Parathyroid adenoma (tissue), 2 donors: ENCODE results near the gene FASTK.

Experiments
- H2AFZ ChIP-seq: fragments of 300-600 bp; sonication (generic); one replicate; pipeline ENCODE4 v1.7.0; 2017; ENCODE audit warnings: antibody characterized with exemption, mild to moderate bottlenecking
- H3K27ac ChIP-seq: fragments of 300-600 bp; sonication (generic); one replicate; pipeline ENCODE4 v1.7.0; 2017
- H3K27me3 ChIP-seq: fragments of 300-600 bp; sonication (generic); one replicate; pipeline ENCODE4 v1.7.0; 2017; ENCODE audit warnings: low read length; ENCODE audit not compliant: control insufficient read depth, insufficient read depth
- H3K36me3 ChIP-seq: fragments of 300-600 bp; sonication (generic); one replicate; pipeline ENCODE4 v1.7.0; 2017; ENCODE audit warnings: low read length; ENCODE audit not compliant: control insufficient read depth, insufficient read depth
- H3K4me1 ChIP-seq: fragments of 300-600 bp; sonication (generic); one replicate; pipeline ENCODE4 v1.7.0; 2017; ENCODE audit warnings: control low read depth
- H3K4me2 ChIP-seq: fragments of 300-600 bp; sonication (generic); one replicate; pipeline ENCODE4 v1.7.0; 2017; ENCODE audit warnings: low read length
- H3K4me3 ChIP-seq: fragments of 300-600 bp; sonication (generic); one replicate; pipeline ENCODE4 v1.7.0; 2017; ENCODE audit warnings: low read depth, low read length
- H3K79me2 ChIP-seq: fragments of 300-600 bp; sonication (generic); one replicate; pipeline ENCODE4 v1.7.0; 2017; ENCODE audit warnings: control low read depth
- H3K9ac ChIP-seq: fragments of 300-600 bp; sonication (generic); one replicate; pipeline ENCODE4 v1.7.0; 2017; ENCODE audit warnings: mild to moderate bottlenecking
- H3K9me3 ChIP-seq: fragments of 300-600 bp; sonication (generic); one replicate; pipeline ENCODE4 v1.7.0; 2017; ENCODE audit warnings: low read length; ENCODE audit not compliant: control insufficient read depth
- TF ChIP-seq, protein P1 (sequence below): fragments of 300-600 bp; sonication (generic); IDR thresholded peaks from one replicate; pipeline ENCODE4 v1.7.0; 2017; ENCODE audit warnings: antibody characterized with exemption, mild to moderate bottlenecking
- donor health status: primary hyperparathyroidism.

FASTK gene

DNA sequence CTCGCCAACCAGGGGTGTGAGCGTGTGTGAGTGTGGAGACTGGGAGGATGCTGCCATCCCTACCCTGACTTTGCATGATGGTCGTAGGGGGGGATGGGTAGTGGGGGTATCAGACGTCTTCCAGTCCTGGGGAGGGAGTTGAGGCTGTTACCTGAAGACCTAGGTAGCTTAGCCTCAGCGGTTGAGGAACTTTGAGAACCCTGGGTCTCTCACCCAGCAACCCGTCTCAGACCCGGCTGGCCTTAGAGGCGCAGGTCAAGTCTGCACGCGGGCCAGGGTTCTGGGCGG is 18.6 kb downstream of the FASTK start:
- no peaks in the 10 kb centered on the region for H3K27me3 ChIP-seq
- H3K36me3 ChIP-seq = no peaks in the 10 kb centered on the region
- no peak overlapping the region for H2AFZ ChIP-seq
- H3K9ac ChIP-seq = no peak overlapping the region
- peak overlapping the region; percentile 100 for H3K27ac ChIP-seq
- no peaks in the 10 kb centered on the region for H3K9me3 ChIP-seq
- TF ChIP-seq, protein P1, sequence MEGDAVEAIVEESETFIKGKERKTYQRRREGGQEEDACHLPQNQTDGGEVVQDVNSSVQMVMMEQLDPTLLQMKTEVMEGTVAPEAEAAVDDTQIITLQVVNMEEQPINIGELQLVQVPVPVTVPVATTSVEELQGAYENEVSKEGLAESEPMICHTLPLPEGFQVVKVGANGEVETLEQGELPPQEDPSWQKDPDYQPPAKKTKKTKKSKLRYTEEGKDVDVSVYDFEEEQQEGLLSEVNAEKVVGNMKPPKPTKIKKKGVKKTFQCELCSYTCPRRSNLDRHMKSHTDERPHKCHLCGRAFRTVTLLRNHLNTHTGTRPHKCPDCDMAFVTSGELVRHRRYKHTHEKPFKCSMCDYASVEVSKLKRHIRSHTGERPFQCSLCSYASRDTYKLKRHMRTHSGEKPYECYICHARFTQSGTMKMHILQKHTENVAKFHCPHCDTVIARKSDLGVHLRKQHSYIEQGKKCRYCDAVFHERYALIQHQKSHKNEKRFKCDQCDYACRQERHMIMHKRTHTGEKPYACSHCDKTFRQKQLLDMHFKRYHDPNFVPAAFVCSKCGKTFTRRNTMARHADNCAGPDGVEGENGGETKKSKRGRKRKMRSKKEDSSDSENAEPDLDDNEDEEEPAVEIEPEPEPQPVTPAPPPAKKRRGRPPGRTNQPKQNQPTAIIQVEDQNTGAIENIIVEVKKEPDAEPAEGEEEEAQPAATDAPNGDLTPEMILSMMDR = no peak
- H3K4me2 ChIP-seq = peak overlapping the region; percentile 91
- H3K4me3 ChIP-seq = peak overlapping the region; percentile 53
- peaks cover 2% of the 10 kb centered on the region for H3K79me2 ChIP-seq
- H3K4me1 ChIP-seq = peaks cover 67% of the 10 kb centered on the region

DNA sequence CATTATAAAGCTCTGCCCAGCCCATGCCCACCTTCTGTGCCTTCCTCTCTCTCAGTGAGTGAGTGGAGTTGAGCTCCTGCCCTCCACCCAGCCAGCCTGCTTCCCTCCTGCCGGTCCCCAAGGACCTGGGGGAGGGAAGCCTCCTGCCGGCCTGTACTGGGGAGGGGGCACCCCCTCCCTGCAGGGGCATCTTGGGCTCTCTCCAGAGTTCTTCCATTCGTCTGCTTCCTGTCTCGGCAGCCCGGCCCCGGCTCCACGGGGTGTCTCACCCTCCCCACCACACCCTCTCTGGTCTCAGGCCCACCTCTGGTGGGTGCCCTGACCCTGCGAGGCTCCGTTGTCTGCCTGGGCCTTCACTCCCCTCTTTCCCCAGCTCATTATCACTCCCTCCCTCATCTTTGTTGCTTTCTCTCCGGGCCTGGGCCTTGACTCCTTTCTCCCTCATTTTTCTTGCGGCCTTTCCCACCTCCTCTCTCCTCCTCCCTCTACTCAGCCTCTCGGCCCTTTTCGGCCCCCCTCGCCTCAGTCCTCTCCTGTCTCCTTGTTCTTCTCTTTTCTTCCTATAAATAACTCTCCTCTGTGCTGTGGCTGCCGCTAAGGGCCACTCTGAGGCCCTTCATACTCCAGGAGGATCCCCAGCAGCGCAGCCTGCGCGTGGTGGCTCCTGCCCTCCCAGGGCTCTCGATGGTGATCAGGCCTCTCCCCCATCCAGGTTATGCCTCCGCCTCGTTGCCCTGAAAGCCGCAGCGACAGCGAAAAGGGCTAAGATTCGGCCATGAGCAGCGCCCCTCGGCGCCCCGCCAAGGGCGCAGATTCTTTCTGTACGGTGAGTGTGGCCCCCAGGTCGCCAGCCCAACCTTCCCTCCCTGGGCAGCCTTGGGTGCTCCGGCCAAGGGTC is 19.1 kb downstream of the FASTK start:
- peak overlapping the region; percentile 53 for H3K4me3 ChIP-seq

GRCh38 chr7:151060416-151061212 is 20.0 kb downstream of the FASTK start:
- peak overlapping the region; percentile 87 for H3K4me3 ChIP-seq
- peaks cover 55% of the 10 kb centered on the region for H3K4me1 ChIP-seq
- TF ChIP-seq, protein P1 = peak; percentile 31
- peaks cover 2% of the 10 kb centered on the region for H3K79me2 ChIP-seq
- no peaks in the 10 kb centered on the region for H3K36me3 ChIP-seq
- peak overlapping the region; percentile 78 for H3K9ac ChIP-seq
- peak overlapping the region; percentile 100 for H3K27ac ChIP-seq
- no peak overlapping the region for H2AFZ ChIP-seq
- H3K27me3 ChIP-seq = no peaks in the 10 kb centered on the region
- peak overlapping the region; percentile 91 for H3K4me2 ChIP-seq
- no peaks in the 10 kb centered on the region for H3K9me3 ChIP-seq

More for the DNA sequence above, 19.1 kb downstream of the FASTK start:
- no peaks in the 10 kb centered on the region for H3K36me3 ChIP-seq
- peaks cover 64% of the 10 kb centered on the region for H3K4me1 ChIP-seq
- H2AFZ ChIP-seq = no peak overlapping the region
- no peak overlapping the region for H3K9ac ChIP-seq
- peak overlapping the region; percentile 91 for H3K4me2 ChIP-seq
- H3K79me2 ChIP-seq = peaks cover 2% of the 10 kb centered on the region
- peak overlapping the region; percentile 100 for H3K27ac ChIP-seq
- H3K27me3 ChIP-seq = no peaks in the 10 kb centered on the region
- TF ChIP-seq, protein P1 = no peak
- no peaks in the 10 kb centered on the region for H3K9me3 ChIP-seq

DNA sequence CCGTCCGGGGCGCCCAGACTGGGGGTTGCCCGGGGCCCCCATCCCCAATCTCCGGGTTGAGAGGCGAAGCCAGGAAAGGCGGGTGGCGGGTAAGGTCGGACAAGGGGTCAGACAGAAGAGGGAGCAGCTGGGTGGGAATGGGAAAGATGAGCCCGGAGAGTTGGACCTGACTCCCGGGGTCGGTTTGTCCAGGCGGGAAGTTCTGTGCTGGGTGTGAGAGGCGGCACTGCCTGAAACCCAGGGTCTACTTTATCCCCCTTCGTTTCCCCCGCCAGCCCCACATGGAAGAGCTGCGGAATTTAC is 20.5 kb downstream of the FASTK start:
- Histone ChIP-seq H3K36me3 (no peaks in the 10 kb centered on the region), H3K4me2 (peak overlapping the region; percentile 91), H3K79me2 (peaks cover 2% of the 10 kb centered on the region), H3K9me3 (no peaks in the 10 kb centered on the region), H2AFZ (peak overlapping the region; percentile 87), H3K27me3 (no peaks in the 10 kb centered on the region), H3K4me3 (peak overlapping the region; percentile 87), H3K9ac (peak overlapping the region; percentile 78), H3K27ac (peak overlapping the region; percentile 100), H3K4me1 (peaks cover 51% of the 10 kb centered on the region)
- TF ChIP-seq, protein P1 = peak; percentile 1
